SK-N-SH treated with all-trans-retinoic acid at 6 μM for 48 hours (cell line): ENCODE measurements around the gene DAB1.

Experiments used
- GLIS3 ChIP-seq: fragments of 250-450 bp; sonication (Bioruptor Pico); IDR thresholded peaks from 2 replicates; pipeline ENCODE4 v1.5.0; 2020; ENCODE audit warnings: mild to moderate bottlenecking, moderate library complexity
- RARB ChIP-seq: fragments of 250-450 bp; sonication (Bioruptor Pico); IDR thresholded peaks from 2 replicates; pipeline ENCODE4 v1.8.0; 2021; ENCODE audit warnings: mild to moderate bottlenecking, moderate library complexity
- TCF4 ChIP-seq: fragments of 250-450 bp; sonication (Bioruptor Pico); IDR thresholded peaks from 2 replicates; pipeline ENCODE4 v1.8.0; 2021; ENCODE audit warnings: mild to moderate bottlenecking, moderate library complexity, borderline replicate concordance
- ZC3H10 ChIP-seq: fragments of 250-450 bp; sonication (Bioruptor Pico); IDR thresholded peaks from 2 replicates; pipeline ENCODE4 v1.5.1; 2021; ENCODE audit warnings: mild to moderate bottlenecking, moderate library complexity
- ZFP30 ChIP-seq: fragments of 450-650 bp; formaldehyde crosslinking; IDR thresholded peaks from 2 replicates; pipeline ENCODE4 v1.5.0; 2022; ENCODE audit warnings: mild to moderate bottlenecking, moderate library complexity
- ZNF70 ChIP-seq: fragments of 450-650 bp; formaldehyde crosslinking; IDR thresholded peaks from 2 replicates; pipeline ENCODE4 v1.5.0; 2020; ENCODE audit warnings: mild to moderate bottlenecking, moderate library complexity
- TF ChIP-seq, protein P1 (sequence below): fragments of 250-450 bp; sonication (Bioruptor Pico); IDR thresholded peaks from 2 replicates; pipeline ENCODE4 v1.5.1; 2020; ENCODE audit warnings: low read depth, mild to moderate bottlenecking, moderate library complexity
- TF ChIP-seq, protein P2 (sequence below): fragments of 250-450 bp; sonication (Bioruptor Pico); IDR thresholded peaks from 2 replicates; pipeline ENCODE4 v1.8.0; 2020; ENCODE audit warnings: mild to moderate bottlenecking, moderate library complexity, borderline replicate concordance

DNA sequence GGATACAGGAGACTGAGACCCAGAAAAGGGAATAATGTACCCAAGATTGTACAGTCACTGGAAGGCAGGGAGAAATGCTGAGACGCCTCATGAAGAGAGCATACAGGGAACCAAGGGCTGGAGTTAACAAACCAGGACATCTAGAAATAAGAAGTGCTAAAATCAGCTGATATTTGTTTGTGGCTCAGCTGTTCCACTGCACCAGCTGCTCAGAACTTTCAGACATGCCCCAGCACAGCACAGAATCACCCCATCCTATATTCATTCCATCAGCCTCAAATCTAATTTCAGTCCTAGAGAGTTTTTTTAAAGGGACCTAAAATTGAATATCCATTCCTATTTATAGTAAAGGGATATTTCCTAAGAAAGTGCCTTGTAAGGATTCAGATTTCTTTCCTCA lies 60.2 kb downstream of the DAB1 start:
- TF ChIP-seq, protein P1, sequence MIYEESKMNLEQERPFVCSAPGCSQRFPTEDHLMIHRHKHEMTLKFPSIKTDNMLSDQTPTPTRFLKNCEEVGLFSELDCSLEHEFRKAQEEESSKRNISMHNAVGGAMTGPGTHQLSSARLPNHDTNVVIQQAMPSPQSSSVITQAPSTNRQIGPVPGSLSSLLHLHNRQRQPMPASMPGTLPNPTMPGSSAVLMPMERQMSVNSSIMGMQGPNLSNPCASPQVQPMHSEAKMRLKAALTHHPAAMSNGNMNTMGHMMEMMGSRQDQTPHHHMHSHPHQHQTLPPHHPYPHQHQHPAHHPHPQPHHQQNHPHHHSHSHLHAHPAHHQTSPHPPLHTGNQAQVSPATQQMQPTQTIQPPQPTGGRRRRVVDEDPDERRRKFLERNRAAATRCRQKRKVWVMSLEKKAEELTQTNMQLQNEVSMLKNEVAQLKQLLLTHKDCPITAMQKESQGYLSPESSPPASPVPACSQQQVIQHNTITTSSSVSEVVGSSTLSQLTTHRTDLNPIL = no peak
- TF ChIP-seq ZFP30 (CRISPR knock-in tag) (no peak), ZNF70 (no peak), ZC3H10 (CRISPR knock-in tag) (no peak), GLIS3 (no peak), RARB (no peak), TCF4 (CRISPR knock-in tag) (no peak)
- TF ChIP-seq, protein P2, sequence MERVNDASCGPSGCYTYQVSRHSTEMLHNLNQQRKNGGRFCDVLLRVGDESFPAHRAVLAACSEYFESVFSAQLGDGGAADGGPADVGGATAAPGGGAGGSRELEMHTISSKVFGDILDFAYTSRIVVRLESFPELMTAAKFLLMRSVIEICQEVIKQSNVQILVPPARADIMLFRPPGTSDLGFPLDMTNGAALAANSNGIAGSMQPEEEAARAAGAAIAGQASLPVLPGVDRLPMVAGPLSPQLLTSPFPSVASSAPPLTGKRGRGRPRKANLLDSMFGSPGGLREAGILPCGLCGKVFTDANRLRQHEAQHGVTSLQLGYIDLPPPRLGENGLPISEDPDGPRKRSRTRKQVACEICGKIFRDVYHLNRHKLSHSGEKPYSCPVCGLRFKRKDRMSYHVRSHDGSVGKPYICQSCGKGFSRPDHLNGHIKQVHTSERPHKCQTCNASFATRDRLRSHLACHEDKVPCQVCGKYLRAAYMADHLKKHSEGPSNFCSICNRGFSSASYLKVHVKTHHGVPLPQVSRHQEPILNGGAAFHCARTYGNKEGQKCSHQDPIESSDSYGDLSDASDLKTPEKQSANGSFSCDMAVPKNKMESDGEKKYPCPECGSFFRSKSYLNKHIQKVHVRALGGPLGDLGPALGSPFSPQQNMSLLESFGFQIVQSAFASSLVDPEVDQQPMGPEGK = no peak
